Measurements from ENCODE around the gene DENND6B.

The DENND6B gene

GRCh38 chr22:50302564-50302963, 24.2 kb downstream of the DENND6B start:
- TF ChIP-seq ZFP30 (CRISPR knock-in tag; IDR thresholded peaks at IDR 0.05): no peak
- TF ChIP-seq PPARA (CRISPR knock-in tag; IDR thresholded peaks at IDR 0.05; ENCODE audit: borderline replicate concordance): no peak
- no peak for TF ChIP-seq ZC3H10 (CRISPR knock-in tag; IDR thresholded peaks at IDR 0.05)
- no peak for TF ChIP-seq CREB5 (CRISPR knock-in tag; IDR thresholded peaks at IDR 0.05; ENCODE audit: low read depth)
- TF ChIP-seq TOX (CRISPR knock-in tag; IDR thresholded peaks at IDR 0.05; ENCODE audit: borderline replicate concordance): no peak
- no peak for TF ChIP-seq ZNF70 (CRISPR knock-in tag; IDR thresholded peaks at IDR 0.05)
- no peak for TF ChIP-seq CSRNP3 (CRISPR knock-in tag; IDR thresholded peaks at IDR 0.05)
- TF ChIP-seq ARNTL (CRISPR knock-in tag; IDR thresholded peaks at IDR 0.05; ENCODE audit: borderline replicate concordance, low read depth): no peak
- no peak for TF ChIP-seq ISL1 (CRISPR knock-in tag; IDR thresholded peaks at IDR 0.05)
- no peak for TF ChIP-seq ZFP3 (CRISPR knock-in tag; IDR thresholded peaks at IDR 0.05)
- no peak for TF ChIP-seq TCF4 (CRISPR knock-in tag; IDR thresholded peaks at IDR 0.05; ENCODE audit: borderline replicate concordance)
- TF ChIP-seq BACH2 (CRISPR knock-in tag; IDR thresholded peaks at IDR 0.05; ENCODE audit: borderline replicate concordance): no peak
- ATAC-seq: no peak

- no peak for TF ChIP-seq RARB (CRISPR knock-in tag; IDR thresholded peaks at IDR 0.05)
- TF ChIP-seq ZFP3 (CRISPR knock-in tag; IDR thresholded peaks at IDR 0.05): no peak
- TF ChIP-seq ESRRG (CRISPR knock-in tag; IDR thresholded peaks at IDR 0.05): no peak
- TF ChIP-seq OSR1 (CRISPR knock-in tag; IDR thresholded peaks at IDR 0.05): no peak
- TF ChIP-seq ZNF70 (CRISPR knock-in tag; IDR thresholded peaks at IDR 0.05): no peak
- no peak for TF ChIP-seq TCF4 (CRISPR knock-in tag; IDR thresholded peaks at IDR 0.05; ENCODE audit: borderline replicate concordance)
- no peak for TF ChIP-seq CREB5 (CRISPR knock-in tag; IDR thresholded peaks at IDR 0.05; ENCODE audit: low read depth)
- no peak for TF ChIP-seq ZNF8 (CRISPR knock-in tag; IDR thresholded peaks at IDR 0.05)
- ATAC-seq: no peak
These were observed 24.7 kb downstream of the DENND6B start for GRCh38 chr22:50302041-50302541.

- TF ChIP-seq CREB5 (CRISPR knock-in tag; IDR thresholded peaks at IDR 0.05; ENCODE audit: low read depth): no peak
- no peak for TF ChIP-seq TCF4 (CRISPR knock-in tag; IDR thresholded peaks at IDR 0.05; ENCODE audit: borderline replicate concordance)
- no peak for TF ChIP-seq CSRNP3 (CRISPR knock-in tag; IDR thresholded peaks at IDR 0.05)
- no peak for TF ChIP-seq TSHZ2 (CRISPR knock-in tag; IDR thresholded peaks at IDR 0.05)
- no peak for ATAC-seq
These were observed 25.2 kb downstream of the DENND6B start for GRCh38 chr22:50301581-50301991.
